ACHN (cell line): ENCODE measurements around the gene TMEM187.
A peak's percentile ranks its signal among the peaks of the same experiment; 100 is the strongest.

Source experiments
- DNase-seq: peaks from one replicate; pipeline ENCODE4 v3.0.0-alpha.2; 2015
- in situ Hi-C: cut with HindIII; loops from 2 replicates; pipeline ENCODE4 v1.10.0; 2017; ENCODE audit warnings: low sequenced_read_pairs, low pct_ligation_motif_present, low pct_unique_long_range_greater_than_20kb

The TMEM187 gene

GRCh38 chrX:153972368-153973126, at the start of gene TMEM187:
Gene TMEM187, plus strand, starts transcription at chrX:153972754. Its CDS starts 9,309 bp downstream, at chrX:153982063.
- DNase-seq = peak; percentile 80
- in situ Hi-C loops = no loop called here

- DNase-seq = peak; percentile 44
- in situ Hi-C loops = no loop called here
These were observed 49.4 kb upstream of the TMEM187 start for GRCh38 chrX:153922932-153923857.

GRCh38 chrX:153924149-153924861, 48.2 kb upstream of the TMEM187 start:
- peak; percentile 26 for DNase-seq
- in situ Hi-C loops = no loop called here

GRCh38 chrX:153925387-153925738, 47.2 kb upstream of the TMEM187 start:
- DNase-seq = no peak
- in situ Hi-C loops = no loop called here

- in situ Hi-C loops = no loop called here
- no peak for DNase-seq
These were observed 46.6 kb upstream of the TMEM187 start, which contains the start of gene ARHGAP4 for GRCh38 chrX:153925739-153926551. Gene ARHGAP4, minus strand, starts transcription at chrX:153926264. Its CDS starts 62 bp downstream, at chrX:153926202.

- in situ Hi-C loops = no loop called here
These were observed 46.0 kb upstream of the TMEM187 start for GRCh38 chrX:153926552-153926857.

GRCh38 chrX:153926858-153927671, 45.5 kb upstream of the TMEM187 start:
- DNase-seq = no peak
- in situ Hi-C loops = no loop called here

More at GRCh38 chrX:153926552-153926857, 46.0 kb upstream of the TMEM187 start:
- DNase-seq = no peak

GRCh38 chrX:153927672-153927921, 45.0 kb upstream of the TMEM187 start:
- DNase-seq = peak; percentile 3
- in situ Hi-C loops = no loop called here

GRCh38 chrX:153927922-153928760, 44.4 kb upstream of the TMEM187 start:
- DNase-seq = peak; percentile 89
- in situ Hi-C loops = no loop called here

- in situ Hi-C loops = no loop called here
- no peak for DNase-seq
These were observed 43.7 kb upstream of the TMEM187 start for GRCh38 chrX:153928846-153929245.

GRCh38 chrX:153929576-153929975, 43.0 kb upstream of the TMEM187 start:
- in situ Hi-C loops = no loop called here
- no peak for DNase-seq

- in situ Hi-C loops = no loop called here
These were observed 42.3 kb upstream of the TMEM187 start for GRCh38 chrX:153930011-153930910.

GRCh38 chrX:153931151-153931550, 41.4 kb upstream of the TMEM187 start:
- in situ Hi-C loops = no loop called here
- no peak for DNase-seq

More at GRCh38 chrX:153930011-153930910, 42.3 kb upstream of the TMEM187 start:
- no peak for DNase-seq

GRCh38 chrX:153931748-153932147, 40.8 kb upstream of the TMEM187 start:
- no peak for DNase-seq
- in situ Hi-C loops = no loop called here

- in situ Hi-C loops = no loop called here
- no peak for DNase-seq
These were observed 40.2 kb upstream of the TMEM187 start for GRCh38 chrX:153932220-153932915.
